ENCODE data around the gene TMPRSS13.

GRCh38 chr11:117863383-117863782 is 65.8 kb downstream of the TMPRSS13 start:
- TF ChIP-seq CTCF (IDR thresholded peaks at IDR 0.05): no peak
- no peak for TF ChIP-seq EP300 (IDR thresholded peaks at IDR 0.05)

Measured in gastroesophageal sphincter (tissue), 3 donors.